GM21717 (cell line): Measurements from ENCODE around the gene CTNNB1.

ENCODE experiments used
- ATAC-seq: cut with Tn5 transposase; IDR thresholded peaks from one replicate; pipeline ENCODE4 v1.9.1; 2021; ENCODE audit warnings: mild to moderate bottlenecking, moderate library complexity; ENCODE audit not compliant: unreplicated experiment

CTNNB1 gene

GRCh38 chr3:41190509-41191284 lies 8.6 kb upstream of the CTNNB1 start:
- ATAC-seq = no peak

DNA sequence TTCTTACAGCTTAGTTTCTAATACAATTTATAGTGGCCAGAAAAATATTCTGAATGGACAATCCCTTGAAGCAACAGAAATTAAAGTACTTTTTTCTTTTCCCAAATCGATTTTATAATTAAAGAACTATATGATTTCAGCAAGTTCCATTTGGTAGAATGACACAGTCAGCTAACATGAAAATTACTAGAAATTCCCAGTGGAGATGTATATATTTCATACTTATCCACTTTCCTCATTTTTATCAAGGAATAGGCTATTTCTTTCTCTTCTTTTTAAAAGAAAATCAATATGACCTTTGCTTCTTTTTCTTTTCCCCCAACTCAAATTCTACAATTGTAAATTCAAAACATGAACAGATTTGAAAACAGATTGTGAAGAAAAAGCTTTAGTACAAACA lies 6.4 kb upstream of the CTNNB1 start:
- ATAC-seq = no peak

DNA sequence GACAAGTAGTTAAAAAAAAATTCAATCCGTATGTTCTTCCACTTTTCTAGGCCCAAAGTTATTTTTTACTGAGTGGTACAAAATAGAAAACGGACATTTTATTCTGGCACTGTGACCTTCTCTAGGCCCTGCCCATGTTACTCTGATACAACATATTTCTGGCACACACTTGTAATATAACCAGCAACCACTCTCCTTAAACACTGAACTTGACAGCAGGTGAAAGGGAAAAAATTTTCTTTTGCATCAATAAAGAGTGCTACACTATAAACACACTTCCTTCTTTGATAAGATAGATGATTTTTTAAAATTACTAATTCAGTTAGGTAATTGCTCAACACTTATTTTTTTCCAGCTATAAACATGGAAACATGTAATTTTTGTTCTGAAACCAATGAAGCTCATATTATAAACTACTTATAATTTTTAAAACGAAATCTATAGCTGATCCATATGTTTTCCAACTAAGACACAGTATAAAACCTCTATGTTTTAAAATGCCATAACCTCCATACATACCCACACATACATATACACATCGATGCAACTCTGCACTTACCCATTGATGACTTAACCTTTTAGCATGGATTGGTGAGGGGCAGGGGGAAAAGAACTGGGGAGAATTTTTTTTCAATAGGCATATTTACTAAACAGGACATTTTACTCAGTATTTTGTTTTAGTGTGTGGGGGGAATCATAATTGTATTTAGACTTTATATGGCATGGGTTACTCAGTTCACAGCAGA lies 5.3 kb upstream of the CTNNB1 start:
- ATAC-seq = no peak

GRCh38 chr3:41194701-41195100 lies 4.6 kb upstream of the CTNNB1 start:
- ATAC-seq = no peak

- no peak for ATAC-seq
Observed at GRCh38 chr3:41195946-41196345, 3.4 kb upstream of the CTNNB1 start.

DNA sequence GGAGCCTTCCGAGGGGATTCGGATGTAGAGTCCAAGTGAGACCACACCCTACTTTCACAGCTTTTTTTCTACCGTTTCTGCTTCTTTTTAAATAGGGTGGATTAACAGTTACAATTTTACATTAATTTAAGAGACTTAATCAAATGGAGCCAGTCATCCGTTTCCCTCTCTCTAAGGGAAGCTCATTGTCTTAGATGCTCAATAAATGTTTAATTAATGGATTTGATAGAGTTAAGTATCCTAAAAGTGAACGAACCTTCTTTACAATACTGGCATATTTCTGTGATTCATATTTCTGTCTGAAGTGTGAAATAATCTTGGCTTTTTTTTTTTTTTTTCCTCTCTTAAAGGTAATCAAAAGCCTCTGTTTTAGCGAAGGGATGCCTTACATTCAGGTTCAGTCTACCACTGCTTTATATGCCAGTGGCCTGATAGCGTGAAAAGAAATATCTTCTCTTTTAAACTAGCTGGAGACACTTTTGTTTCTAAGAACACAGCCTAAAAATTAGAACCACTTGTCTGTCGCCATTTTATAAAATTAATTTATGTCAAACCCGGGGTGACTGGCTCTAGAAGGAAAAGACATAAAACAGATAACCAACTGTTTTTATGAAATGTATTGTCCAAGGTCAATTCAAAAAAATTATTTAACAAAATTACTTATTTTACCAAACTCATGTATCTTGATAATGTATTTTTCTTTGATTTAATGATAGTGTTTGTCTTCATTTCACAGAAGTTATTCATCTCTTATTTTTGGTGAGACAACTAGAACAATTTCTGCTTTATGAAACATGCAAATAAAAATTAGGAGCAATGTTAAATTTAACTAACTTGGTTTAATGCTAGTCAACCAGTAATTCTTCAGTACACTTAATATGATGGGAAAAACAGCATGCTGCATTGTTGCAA lies 2.5 kb upstream of the CTNNB1 start:
- ATAC-seq = no peak

DNA sequence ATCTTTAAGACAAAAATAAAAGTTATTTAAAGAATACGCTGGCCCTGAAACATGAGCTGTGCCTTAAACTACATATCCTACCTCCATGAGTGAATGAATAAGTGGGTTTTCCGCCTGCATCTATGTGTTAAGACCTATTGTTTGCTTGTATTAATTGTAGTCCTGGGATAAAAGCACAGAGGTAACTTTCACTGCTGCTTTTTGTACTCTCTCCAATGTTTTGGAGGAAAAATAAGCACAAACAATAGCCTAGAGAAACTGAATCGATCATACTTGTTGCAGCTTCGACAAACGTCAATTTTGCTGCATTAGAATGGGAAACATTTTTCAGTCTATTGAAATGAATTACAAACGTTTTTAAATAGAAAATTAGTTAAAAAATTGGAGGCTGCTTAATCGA lies 1.3 kb upstream of the CTNNB1 start:
- no peak for ATAC-seq

DNA sequence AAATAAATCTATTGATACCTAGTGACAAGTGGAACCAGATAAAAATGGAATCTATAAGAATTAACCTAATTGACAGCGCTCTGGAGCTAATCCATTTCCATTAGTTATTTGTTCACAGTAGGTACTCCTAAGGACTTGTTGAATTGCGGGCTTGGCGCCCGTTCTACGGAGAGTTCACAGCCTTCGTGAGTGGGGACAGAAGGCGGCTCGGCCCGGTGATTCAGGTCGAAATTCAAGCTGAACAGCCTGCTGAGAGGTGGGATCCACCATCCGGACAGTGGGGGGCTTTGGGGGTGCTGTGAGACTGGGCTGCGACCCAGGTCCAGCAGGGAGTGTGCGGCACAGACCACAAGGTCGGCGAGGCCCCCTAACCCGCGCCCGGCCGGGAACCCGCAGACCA lies 779 bp upstream of the CTNNB1 start:
- ATAC-seq = peak; percentile 3

- ATAC-seq = no peak
Observed at GRCh38 chr3:41199866-41200668, 762 bp downstream of the CTNNB1 start.

- no peak for ATAC-seq
Observed at GRCh38 chr3:41200669-41201021, 1.3 kb downstream of the CTNNB1 start.

DNA sequence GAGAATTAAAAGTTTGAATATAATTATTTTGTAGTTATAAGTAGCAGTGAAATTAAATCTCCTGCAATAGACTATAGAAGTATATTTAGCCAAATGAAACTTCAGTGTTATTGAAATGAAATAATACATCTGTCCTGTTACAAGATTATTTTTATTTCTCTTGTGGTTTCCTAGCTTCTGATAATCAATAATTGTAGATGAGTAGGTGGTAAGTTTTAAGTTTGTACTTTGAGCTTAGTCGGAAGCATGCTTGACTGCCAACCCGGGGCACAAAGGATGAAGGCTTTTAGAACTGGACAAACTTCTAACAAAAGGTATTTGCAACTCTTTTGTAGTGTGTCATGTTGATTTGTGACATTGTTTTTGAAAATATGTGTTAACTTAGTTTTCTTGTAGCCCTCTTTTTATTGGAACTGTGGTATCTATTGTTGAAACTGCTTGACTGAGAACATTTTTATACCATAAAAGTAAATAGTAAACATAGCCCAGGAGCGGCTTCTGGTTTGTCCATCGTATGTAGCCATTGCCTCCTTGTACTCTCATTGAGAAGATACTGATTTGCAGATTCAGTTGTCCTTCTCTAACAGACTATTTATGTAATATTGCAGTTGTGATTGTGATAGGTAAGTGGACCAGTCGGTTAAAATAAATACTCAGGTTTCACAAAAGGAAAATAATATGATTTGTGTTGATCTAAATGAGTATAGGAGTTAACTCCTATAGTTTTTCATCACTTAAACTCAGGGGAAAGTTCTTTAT lies 2.9 kb downstream of the CTNNB1 start:
- ATAC-seq = no peak

GRCh38 chr3:41202834-41203345 lies 3.6 kb downstream of the CTNNB1 start:
- ATAC-seq = peak; percentile 22

GRCh38 chr3:41204369-41204768 lies 5.1 kb downstream of the CTNNB1 start:
- no peak for ATAC-seq

DNA sequence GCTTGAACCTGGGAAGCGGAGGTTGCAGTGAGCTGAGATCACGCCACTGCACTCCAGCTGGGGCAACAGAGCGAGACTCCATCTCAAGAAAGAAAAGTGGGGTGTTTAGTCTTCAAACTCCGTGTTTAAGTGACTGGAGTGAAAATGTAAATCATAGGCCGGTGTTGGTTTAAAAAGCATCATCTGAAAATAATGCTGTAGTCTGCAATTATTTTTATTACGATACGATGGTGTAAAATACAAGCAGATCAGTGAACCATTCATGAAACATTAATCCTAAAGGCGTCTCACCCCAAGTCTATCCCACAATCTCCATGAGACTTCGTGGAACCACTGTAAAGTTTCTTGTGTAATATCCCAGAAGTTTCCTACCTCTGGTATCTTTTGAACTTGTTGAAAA lies 6.3 kb downstream of the CTNNB1 start:
- no peak for ATAC-seq

DNA sequence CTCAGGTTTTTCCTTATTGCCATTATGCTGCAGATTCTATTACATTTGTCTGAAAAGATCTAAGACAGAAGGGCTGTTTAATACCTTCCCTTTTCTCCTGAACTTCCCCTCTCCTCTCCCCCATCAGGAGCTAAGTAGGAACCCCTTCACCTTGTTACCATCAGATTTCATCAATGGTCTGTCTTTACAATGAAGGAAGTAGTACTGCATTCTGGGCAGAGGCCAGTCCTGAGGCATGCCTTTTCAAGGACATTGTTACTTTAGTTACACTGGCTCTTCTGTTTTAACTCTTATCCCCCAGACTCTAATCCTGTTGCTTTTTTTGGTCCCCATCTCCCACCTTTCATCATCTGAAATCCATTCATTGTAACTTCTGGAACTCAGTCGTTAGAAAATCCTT lies 8.1 kb downstream of the CTNNB1 start:
- no peak for ATAC-seq

- no peak for ATAC-seq
Observed at GRCh38 chr3:41208507-41209220, 9.4 kb downstream of the CTNNB1 start.

DNA sequence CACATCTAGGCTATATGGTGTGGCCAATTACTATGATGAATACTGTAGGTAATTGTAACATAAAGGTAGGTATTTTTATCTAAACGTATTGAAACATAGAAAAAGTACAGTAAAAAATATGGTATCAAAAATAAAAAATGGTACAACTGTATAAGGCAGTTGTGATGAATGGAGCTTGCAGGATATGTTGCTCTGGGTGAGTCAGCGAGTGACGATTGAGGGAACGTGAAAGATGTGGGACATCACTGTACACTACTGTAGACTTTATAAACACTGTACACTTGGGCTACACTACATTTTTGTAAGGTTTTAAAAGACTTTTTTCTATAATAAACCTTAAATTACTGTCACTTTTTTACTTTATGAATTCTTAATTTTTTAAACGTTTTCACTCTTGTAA lies 10.3 kb downstream of the CTNNB1 start:
- ATAC-seq = no peak

GRCh38 chr3:41210966-41211365 lies 11.7 kb downstream of the CTNNB1 start:
- no peak for ATAC-seq

- ATAC-seq = no peak
Observed at GRCh38 chr3:41212088-41212487, 12.8 kb downstream of the CTNNB1 start.
